RWPE1 (cell line): ENCODE measurements around the gene ZNF462.

Experiments used
- CTCF ChIA-PET: fragments of 350-600 bp; sonication (Branson Sonifier 250); formaldehyde crosslinking; extraction: SDS; loops from one replicate; lab custom pipeline; 2021; lab: Yijun Ruan, JAX
- POLR2A ChIA-PET: fragments of 400-600 bp; formaldehyde crosslinking; extraction: SDS; loops from one replicate; lab custom pipeline; 2020; ENCODE audit warnings: antibody characterized with exemption; ENCODE audit not compliant: low non-redundant PET; lab: Yijun Ruan, JAX
- DNase-seq: peaks from one replicate; pipeline ENCODE4 v3.0.0; 2012; ENCODE audit warnings: low spot score
- H3K27ac ChIP-seq: fragments of 450-650 bp; 2 replicates; pipeline ENCODE4 v1.5.1; 2017
- CTCF ChIP-seq: fragments of 450-650 bp; conservative IDR thresholded peaks from 2 replicates; pipeline ENCODE4 v1.5.1; 2017; ENCODE audit warnings: low read depth, mild to moderate bottlenecking

Gene ZNF462

GRCh38 chr9:106828965-106829364, 34.0 kb upstream of the ZNF462 start:
- no peak for DNase-seq
- TF ChIP-seq CTCF, result no peak
- H3K27ac ChIP-seq, result no peak overlapping the region
- ChIA-PET CTCF (no interaction called here), POLR2A (no interaction called here)

GRCh38 chr9:106829666-106830408, 33.1 kb upstream of the ZNF462 start:
- DNase-seq, result no peak
- no peak for TF ChIP-seq CTCF
- POLR2A ChIA-PET, result no interaction called here
- no peak overlapping the region for H3K27ac ChIP-seq
- CTCF ChIA-PET, result no interaction called here

- no peak overlapping the region for H3K27ac ChIP-seq
Observed at GRCh38 chr9:106830527-106831150, 32.3 kb upstream of the ZNF462 start.

DNA sequence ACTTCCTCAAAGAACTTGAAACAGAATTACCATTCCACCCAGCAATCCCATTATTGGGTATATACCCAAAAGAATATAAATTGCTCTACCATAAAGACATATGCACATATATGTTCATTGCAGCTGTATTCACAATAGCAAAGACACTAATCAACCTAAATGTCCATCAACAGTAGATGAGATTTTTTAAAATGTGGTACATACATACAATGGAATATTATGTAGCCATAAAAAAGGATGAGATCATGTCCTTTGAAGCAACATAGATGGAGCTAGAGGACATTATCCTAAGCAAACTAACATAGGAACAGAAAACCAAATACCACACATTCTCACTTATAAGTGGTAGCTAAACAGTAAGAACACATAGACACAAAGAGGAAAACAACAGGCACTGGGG, 28.1 kb upstream of the ZNF462 start:
- ChIA-PET POLR2A (no interaction called here), CTCF (interaction anchor here (0.6 kb wide), 1 partner anchor 297 kb away, joined by 4 read pairs; no protein-coding TSS in a partner anchor)
- TF ChIP-seq CTCF, result no peak
- no peak overlapping the region for H3K27ac ChIP-seq
- no peak for DNase-seq

More at GRCh38 chr9:106830527-106831150, 32.3 kb upstream of the ZNF462 start:
- no peak for TF ChIP-seq CTCF
- DNase-seq, result no peak
- ChIA-PET CTCF (interaction anchor here (0.5 kb wide), 1 partner anchor 112 kb away, joined by 3 read pairs; no protein-coding TSS in a partner anchor), POLR2A (no interaction called here)

- no peak for DNase-seq
- no peak overlapping the region for H3K27ac ChIP-seq
- no peak for TF ChIP-seq CTCF
- ChIA-PET POLR2A (no interaction called here), CTCF (no interaction called here)
Observed at GRCh38 chr9:106835840-106836239, 27.1 kb upstream of the ZNF462 start.

GRCh38 chr9:106843371-106843770, 19.6 kb upstream of the ZNF462 start:
- ChIA-PET POLR2A (no interaction called here), CTCF (no interaction called here)
- no peak for DNase-seq
- TF ChIP-seq CTCF, result no peak
- no peak overlapping the region for H3K27ac ChIP-seq
